K562 (cell line): ENCODE measurements around the gene HS3ST3A1. TPM values are rescaled to one million over a fixed set of nuclear protein-coding genes. Genes with fewer than 3 reads are reported as not detected.

Experiments
- CHD7 ChIP-seq: fragments of 200-600 bp; sonication (generic); IDR thresholded peaks from one replicate; pipeline ENCODE4 v1.6.1; 2012; ENCODE audit warnings: mild to moderate bottlenecking, low read depth, low read length, inconsistent platforms
- E2F5 ChIP-seq: sonication (generic); formaldehyde crosslinking; IDR thresholded peaks from 2 replicates; pipeline ENCODE4 v1.8.0; 2022; ENCODE audit warnings: mild to moderate bottlenecking, missing genetic modification reagents
- EGR1 ChIP-seq: fragments of 450-650 bp; conservative IDR thresholded peaks from 2 replicates; pipeline ENCODE4 v1.6.1; 2017; ENCODE audit warnings: mild to moderate bottlenecking
- FIP1L1 ChIP-seq: fragments of 200-400 bp; formaldehyde crosslinking; IDR thresholded peaks from 2 replicates; pipeline ENCODE4 v1.6.1; 2018; ENCODE audit warnings: mild to moderate bottlenecking, low read depth, low read length; ENCODE audit not compliant: poor library complexity, severe bottlenecking
- JUN ChIP-seq, 2 experiments: sonication (generic) in 1 of 2; formaldehyde crosslinking in 1 of 2; IDR thresholded peaks; 2 replicates each; pipeline versions ENCODE4 v1.6.1 to v1.8.0; 2012 to 2022; ENCODE audit warnings: borderline replicate concordance in 2 of 2, mild to moderate bottlenecking in 2 of 2, improper control_type of control experiment in 1 of 2, low read depth in 1 of 2, low read length in 1 of 2, missing genetic modification reagents in 1 of 2
- MEF2A ChIP-seq: IDR thresholded peaks from 2 replicates; pipeline ENCODE4 v1.6.1; 2011; ENCODE audit warnings: low read depth, mild to moderate bottlenecking, low read length, moderate library complexity; ENCODE audit not compliant: control insufficient read depth
- NELFE ChIP-seq: IDR thresholded peaks from 2 replicates; pipeline ENCODE4 v1.6.1; 2011; ENCODE audit warnings: mild to moderate bottlenecking; ENCODE audit not compliant: insufficient read depth, insufficient read length
- NFIC ChIP-seq: fragments of 450-650 bp; IDR thresholded peaks from 2 replicates; pipeline ENCODE4 v1.6.1; 2017; ENCODE audit warnings: mild to moderate bottlenecking, inconsistent platforms
- TARDBP ChIP-seq: fragments of 450-650 bp; IDR thresholded peaks from 2 replicates; pipeline ENCODE4 v1.6.1; 2016
- VEZF1 ChIP-seq: fragments of 200-800 bp; sonication (Bioruptor generic); IDR thresholded peaks from 2 replicates; pipeline ENCODE4 v1.6.1; 2017; ENCODE audit warnings: missing genetic modification characterization, missing compliant biosample characterization
- ZBTB7A ChIP-seq: IDR thresholded peaks from 2 replicates; pipeline ENCODE4 v1.6.1; 2011; ENCODE audit warnings: low read depth, mild to moderate bottlenecking, low read length, moderate library complexity, borderline replicate concordance; ENCODE audit not compliant: control insufficient read depth
- ZEB2 ChIP-seq: fragments of 450-650 bp; IDR thresholded peaks from 2 replicates; pipeline ENCODE4 v1.6.1; 2016
- ZNF253 ChIP-seq: fragments of 250-450 bp; sonication (Bioruptor Pico); conservative IDR thresholded peaks from 2 replicates; pipeline ENCODE4 v1.6.1; 2021; ENCODE audit warnings: mild to moderate bottlenecking
- polyA plus RNA-seq, 8 experiments: library from polyadenylated mRNA; depleted of rRNA in 4 of 8; stranded (reverse) in 5 of 8; unstranded in 3 of 8; fragments of >200 nt; fragmentation: Nextera tagmentation in 2 of 8; fragmentation: Illumina TruSeq in 1 of 8; extraction: Ambion mirVana in 2 of 8; extraction: Trizol in 1 of 8; gene quantifications; 2 replicates each; pipeline versions ENCODE4 v1.2.1 to v1.2.3, GENCODE V29; 2011 to 2014; ENCODE audit warnings: inconsistent platforms in 1 of 8, missing spikeins in 1 of 8
- total RNA-seq, 7 experiments: library from RNA; depleted of rRNA in 6 of 7; stranded (reverse); fragments of >200 nt in 6 of 7; fragmentation: Illumina TruSeq in 2 of 7; extraction: Trizol in 2 of 7; gene quantifications; 2 replicates each; pipeline versions ENCODE4 v1.2.1 to v1.2.3, GENCODE V29; 2011 to 2021; ENCODE audit warnings: low replicate concordance in 1 of 7

The HS3ST3A1 gene
- total and polyA plus RNA-seq, 9 of the 15 experiments (the other 6 are each of a cell fraction or from before 2014, with no cell fraction given), result 0.25 to 14.8 (median 2.3) TPM

- TF ChIP-seq CHD7 (no peak), FIP1L1 (no peak), ZBTB7A (no peak), VEZF1 (CRISPR knock-in tag) (peak; percentile 53; the same call in 1 of the 2 replicates), ZNF253 (CRISPR knock-in tag) (no peak), E2F5 (CRISPR knock-in tag) (no peak), MEF2A (no peak), NFIC (no peak), JUN (IDR thresholded peaks at IDR 0.05; ENCODE audit: borderline replicate concordance, low read depth, low read length) (no peak), JUN (CRISPR knock-in tag; IDR thresholded peaks at IDR 0.05; ENCODE audit: borderline replicate concordance) (no peak), ZEB2 (no peak), EGR1 (0 out of 2 replicates have a peak, but pooled peaks have one; percentile 9), TARDBP (no peak), NELFE (no peak)
Observed at GRCh38 chr17:13521784-13522183, 79.9 kb downstream of the HS3ST3A1 start (continued).
